HG02840 (cell line): ENCODE measurements around the gene EXOC4.

Experiments
- ATAC-seq: cut with Tn5 transposase; IDR thresholded peaks from one replicate; pipeline ENCODE4 v1.9.1; 2021; ENCODE audit warnings: mild to moderate bottlenecking, moderate library complexity, moderate number of reproducible peaks; ENCODE audit not compliant: unreplicated experiment, low FRiP score

EXOC4 gene

DNA sequence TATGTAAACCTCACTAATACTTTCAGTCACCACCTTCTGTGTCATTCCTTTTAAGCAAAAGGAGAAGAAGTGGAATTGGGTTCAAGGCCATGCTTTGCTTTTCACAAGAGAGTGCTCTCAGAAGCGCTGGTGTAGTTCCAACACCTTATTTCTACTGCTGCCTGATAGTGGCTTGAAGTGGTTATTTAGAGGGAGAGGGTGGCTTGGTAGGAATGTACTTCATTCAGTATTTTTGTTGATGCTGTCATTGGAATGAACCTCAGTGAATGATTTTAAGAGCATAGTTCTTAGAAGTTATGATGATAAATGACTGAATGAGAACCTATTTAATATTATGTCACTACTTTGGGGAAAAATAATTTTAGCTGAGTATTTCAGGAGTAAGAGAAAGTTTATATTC, 396.7 kb downstream of the EXOC4 start:
- ATAC-seq: no peak

- no peak for ATAC-seq
These were observed 397.2 kb downstream of the EXOC4 start for GRCh38 chr7:133650069-133650468.

- no peak for ATAC-seq
These were observed 397.8 kb downstream of the EXOC4 start for GRCh38 chr7:133650487-133651300.

GRCh38 chr7:133652547-133652946, 399.7 kb downstream of the EXOC4 start:
- ATAC-seq: no peak

DNA sequence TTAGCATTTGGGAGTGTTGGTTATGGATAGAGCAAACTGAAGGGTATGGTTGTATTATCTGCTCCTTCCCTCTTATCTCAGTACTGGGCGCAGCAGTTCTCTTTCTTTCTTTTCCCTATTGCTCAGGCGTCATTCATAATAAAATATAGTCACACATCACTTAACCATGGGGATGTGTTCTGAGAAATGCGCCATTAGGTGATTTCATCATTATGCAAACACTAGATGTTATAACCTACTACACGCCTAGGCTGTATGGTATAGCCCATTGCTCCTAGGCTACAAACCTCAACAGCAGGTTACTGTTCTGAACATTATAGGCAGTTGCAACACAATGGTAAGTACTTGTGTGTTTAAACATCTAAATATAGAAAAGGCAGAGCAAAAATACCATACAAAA, 401.7 kb downstream of the EXOC4 start:
- no peak for ATAC-seq

GRCh38 chr7:133662276-133662675, 409.4 kb downstream of the EXOC4 start:
- ATAC-seq: no peak

GRCh38 chr7:133662830-133663229, 410.0 kb downstream of the EXOC4 start:
- no peak for ATAC-seq

DNA sequence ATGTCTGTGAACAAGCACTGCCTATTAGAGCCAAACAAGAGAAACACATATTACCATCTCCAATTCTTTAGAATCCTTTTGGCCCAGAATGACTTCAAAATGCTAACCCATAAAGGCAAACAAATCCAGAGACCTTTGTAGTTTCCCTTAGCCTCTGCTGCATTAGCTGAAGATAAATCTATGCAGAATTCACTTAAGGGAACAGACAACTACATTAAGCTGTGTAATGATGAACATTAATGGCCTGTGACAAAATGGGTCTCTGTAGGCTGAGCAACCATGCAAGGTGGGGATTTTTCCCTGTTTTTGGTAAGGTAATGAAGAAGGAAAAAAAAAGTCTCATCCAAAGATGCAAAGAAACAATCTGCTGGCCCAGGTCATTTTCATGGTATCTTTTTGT, 411.6 kb downstream of the EXOC4 start:
- no peak for ATAC-seq

GRCh38 chr7:133668296-133669060, 415.6 kb downstream of the EXOC4 start:
- no peak for ATAC-seq

- ATAC-seq: no peak
These were observed 416.2 kb downstream of the EXOC4 start for GRCh38 chr7:133669061-133669455.

GRCh38 chr7:133670250-133670649, 417.4 kb downstream of the EXOC4 start:
- no peak for ATAC-seq

DNA sequence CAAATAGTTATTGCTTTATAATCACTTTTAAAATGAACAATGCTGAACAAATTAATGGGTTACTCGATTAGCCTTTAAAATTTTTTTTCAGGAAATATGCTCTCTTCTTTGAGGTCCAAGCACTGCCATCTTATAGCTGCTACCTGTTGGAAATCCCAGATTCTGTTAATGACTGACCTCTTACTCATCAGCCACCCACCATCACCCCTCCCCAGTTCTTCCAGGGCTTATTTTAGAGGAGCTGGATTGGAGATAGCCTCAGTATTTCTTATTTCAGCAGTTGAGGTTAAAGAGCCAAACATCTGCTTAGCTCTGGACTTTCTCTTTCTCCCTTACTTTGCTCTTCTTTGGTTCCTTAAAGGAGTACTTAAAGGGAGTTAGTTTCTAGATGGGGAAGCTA, 420.0 kb downstream of the EXOC4 start:
- no peak for ATAC-seq

- ATAC-seq: no peak
These were observed 421.3 kb downstream of the EXOC4 start for GRCh38 chr7:133674079-133674763.

DNA sequence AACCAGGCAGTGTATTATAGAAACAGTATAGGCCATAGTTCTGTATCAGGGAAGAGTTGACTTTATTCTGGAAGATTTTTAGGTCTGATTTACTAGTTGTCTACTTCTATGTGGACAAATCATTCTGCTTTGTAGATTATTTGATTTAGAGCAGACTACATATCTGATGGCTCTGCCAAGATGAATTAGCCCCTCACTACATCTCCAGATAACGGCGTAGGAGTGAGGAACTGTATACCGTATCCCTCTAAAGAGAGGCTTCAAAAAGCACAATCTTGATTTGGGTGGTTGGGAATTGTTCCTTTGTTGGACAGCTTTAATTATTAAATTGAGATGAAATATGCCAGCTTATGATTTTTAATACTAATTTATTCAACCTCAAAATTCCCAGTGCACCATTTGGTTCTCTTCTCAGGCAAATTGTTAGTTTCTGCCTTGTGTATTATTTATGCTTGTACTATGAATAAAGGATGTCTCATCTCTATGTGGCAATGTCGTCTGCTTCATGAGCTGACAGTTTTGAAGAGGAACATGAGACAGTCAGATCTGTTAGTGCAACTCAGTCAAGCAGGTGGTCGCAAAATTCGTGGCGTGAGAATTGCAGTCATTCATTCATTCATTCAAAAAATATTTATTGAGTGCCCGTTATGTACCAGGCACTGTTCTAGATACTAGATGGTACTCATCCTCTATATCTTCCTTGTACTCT, 422.8 kb downstream of the EXOC4 start:
- no peak for ATAC-seq

GRCh38 chr7:133676805-133677370, 424.0 kb downstream of the EXOC4 start:
- ATAC-seq: no peak

DNA sequence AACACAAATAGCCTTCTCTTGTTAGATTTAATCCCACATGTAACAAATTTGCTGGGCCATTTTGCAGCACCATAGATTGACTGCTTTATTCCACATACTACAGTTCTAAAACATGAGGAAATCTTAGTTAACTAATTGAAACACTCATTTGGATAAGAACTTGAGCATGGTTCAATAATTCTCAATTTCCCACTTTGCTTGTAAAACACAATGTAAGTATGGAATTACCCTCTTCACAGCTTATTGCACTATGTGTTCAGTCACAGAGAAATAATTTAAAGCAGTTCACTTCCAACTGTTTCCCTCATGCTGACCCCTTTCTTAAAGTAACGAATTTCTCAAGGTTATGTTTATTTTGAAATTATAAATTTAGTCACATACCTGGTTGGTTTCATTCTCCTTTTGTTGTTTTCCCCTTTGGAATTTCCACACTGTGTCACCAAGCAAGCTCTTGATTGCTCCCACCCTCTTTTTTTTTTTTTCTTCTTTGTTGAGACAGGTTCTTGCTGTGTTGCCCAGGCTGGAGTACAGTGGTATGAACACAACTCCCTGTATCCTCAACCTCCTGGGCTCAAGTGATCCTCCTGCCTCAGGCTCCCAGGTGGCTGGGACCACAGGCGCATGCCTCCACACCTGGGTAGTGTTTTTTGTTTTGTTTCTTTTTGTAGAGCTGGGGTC, 425.4 kb downstream of the EXOC4 start:
- ATAC-seq: no peak

DNA sequence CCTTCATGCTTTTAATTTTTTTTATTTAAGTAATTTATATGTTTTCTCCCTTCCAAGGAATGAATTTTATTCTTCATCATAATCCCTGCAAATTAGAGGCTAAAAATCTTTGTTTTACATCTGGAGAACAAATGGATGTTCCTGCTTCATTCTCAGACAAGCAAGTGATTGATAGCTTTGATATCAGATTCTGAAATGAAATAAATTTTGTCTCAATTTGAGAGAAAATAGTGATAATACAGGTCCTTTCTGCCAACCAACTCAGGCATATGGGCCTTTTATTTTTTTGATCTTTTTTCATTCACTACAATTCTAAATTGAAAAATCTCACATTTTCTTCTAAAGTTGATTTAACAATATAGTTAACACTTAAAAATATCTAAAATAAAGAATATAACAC, 427.1 kb downstream of the EXOC4 start:
- no peak for ATAC-seq

- ATAC-seq: no peak
These were observed 428.7 kb downstream of the EXOC4 start for GRCh38 chr7:133681529-133681928.

GRCh38 chr7:133682364-133683181, 429.7 kb downstream of the EXOC4 start:
- ATAC-seq: no peak
